C4-2B (cell line): ENCODE data around the gene AHCYL1.

Experiments
- ZFX ChIP-seq: fragments of 450-650 bp; IDR thresholded peaks from 2 replicates; pipeline ENCODE4 v1.6.1; 2017
- TF ChIP-seq, protein P1 (sequence below): fragments of 450-650 bp; conservative IDR thresholded peaks from 2 replicates; pipeline ENCODE4 v1.5.1; 2017; ENCODE audit warnings: mild to moderate bottlenecking

DNA sequence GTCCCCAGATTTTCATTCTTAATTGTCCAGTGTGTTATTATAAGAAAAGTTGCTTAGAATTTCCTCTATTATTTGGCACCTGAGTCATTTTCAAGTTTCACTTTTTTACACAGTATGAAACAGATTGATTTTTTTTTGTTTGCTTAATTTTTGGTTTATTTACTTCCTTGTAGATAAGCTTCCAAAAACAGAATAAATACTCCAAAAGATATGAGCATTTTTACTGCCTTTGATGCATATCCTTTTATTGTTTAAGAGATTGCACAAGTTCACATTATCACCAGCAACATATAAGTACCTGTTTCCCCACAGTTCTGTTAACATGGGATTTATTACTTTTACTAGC is 36.3 kb upstream of the AHCYL1 start:
- TF ChIP-seq, protein P1, sequence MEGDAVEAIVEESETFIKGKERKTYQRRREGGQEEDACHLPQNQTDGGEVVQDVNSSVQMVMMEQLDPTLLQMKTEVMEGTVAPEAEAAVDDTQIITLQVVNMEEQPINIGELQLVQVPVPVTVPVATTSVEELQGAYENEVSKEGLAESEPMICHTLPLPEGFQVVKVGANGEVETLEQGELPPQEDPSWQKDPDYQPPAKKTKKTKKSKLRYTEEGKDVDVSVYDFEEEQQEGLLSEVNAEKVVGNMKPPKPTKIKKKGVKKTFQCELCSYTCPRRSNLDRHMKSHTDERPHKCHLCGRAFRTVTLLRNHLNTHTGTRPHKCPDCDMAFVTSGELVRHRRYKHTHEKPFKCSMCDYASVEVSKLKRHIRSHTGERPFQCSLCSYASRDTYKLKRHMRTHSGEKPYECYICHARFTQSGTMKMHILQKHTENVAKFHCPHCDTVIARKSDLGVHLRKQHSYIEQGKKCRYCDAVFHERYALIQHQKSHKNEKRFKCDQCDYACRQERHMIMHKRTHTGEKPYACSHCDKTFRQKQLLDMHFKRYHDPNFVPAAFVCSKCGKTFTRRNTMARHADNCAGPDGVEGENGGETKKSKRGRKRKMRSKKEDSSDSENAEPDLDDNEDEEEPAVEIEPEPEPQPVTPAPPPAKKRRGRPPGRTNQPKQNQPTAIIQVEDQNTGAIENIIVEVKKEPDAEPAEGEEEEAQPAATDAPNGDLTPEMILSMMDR, result no peak
- TF ChIP-seq ZFX, result no peak
